Heart right ventricle (tissue), 16 donors: ENCODE results near the gene ZNF496. TPM values are rescaled to one million over a fixed set of nuclear protein-coding genes. Genes with fewer than 3 reads are reported as not detected.

Experiments
- ATAC-seq, 8 donors: fragments of 200-7000 bp; cut with Tn5 transposase; one replicate each; pipeline ENCODE4 v1.9.1; 2020; ENCODE audit warnings: mild to moderate bottlenecking in 8 of 8, moderate library complexity in 8 of 8, moderate number of reproducible peaks in 1 of 8
- DNase-seq, 2 donors: peaks; one replicate each; pipeline ENCODE4 v3.0.0-alpha.2; 2020
- H3K27ac ChIP-seq, 10 donors: fragments of 200-600 bp; sonication (generic) in 2 of 10; one replicate each; pipeline versions ENCODE4 v1.5.0 to v1.8.0; 2020 to 2022; ENCODE audit warnings: mild to moderate bottlenecking in 3 of 10
- H3K27me3 ChIP-seq, 7 donors: fragments of 200-600 bp; one replicate each; pipeline ENCODE4 v1.8.0; 2021 to 2022; ENCODE audit warnings: mild to moderate bottlenecking in 2 of 7
- H3K36me3 ChIP-seq, 9 donors: fragments of 200-600 bp; sonication (generic) in 1 of 9; one replicate each; pipeline versions ENCODE4 v1.5.0 to v1.8.0; 2020 to 2022; ENCODE audit warnings: mild to moderate bottlenecking in 2 of 9
- H3K4me1 ChIP-seq, 9 donors: fragments of 200-600 bp; sonication (generic) in 1 of 9; one replicate each; pipeline versions ENCODE4 v1.5.0 to v1.8.0; 2020 to 2022; ENCODE audit warnings: mild to moderate bottlenecking in 4 of 9
- H3K4me3 ChIP-seq, 10 donors: fragments of 200-600 bp; sonication (generic) in 2 of 10; one replicate each; pipeline versions ENCODE4 v1.5.0 to v1.8.0; 2020 to 2022; ENCODE audit warnings: mild to moderate bottlenecking in 7 of 10, moderate library complexity in 2 of 10
- H3K9me3 ChIP-seq, 11 donors: fragments of 200-600 bp in 10 of 11; sonication (generic) in 2 of 11; one replicate each; pipeline versions ENCODE4 v1.5.0 to v1.8.0; 2013 to 2022; ENCODE audit warnings: mild to moderate bottlenecking in 2 of 11, control low read depth in 1 of 11, moderate library complexity in 1 of 11
- WGBS, 2 donors: extraction: QIAGEN DNeasy Blood & Tissue Kit; methylation state at CpG; one replicate each; pipeline ENCODE4 v1.1.7; 2013; ENCODE audit warnings: inconsistent platforms in 1 of 2; 5-methylcytosine and 5-hydroxymethylcytosine counted together
- intact Hi-C, 10 donors: fragments of 100-400 bp; cut with DNase I; formaldehyde crosslinking; loops; one replicate each; pipeline versions ENCODE4 v1.11.1 to v1.14.2; 2022
- polyA plus RNA-seq, 2 donors: library from polyadenylated mRNA; stranded (reverse); fragments of 200-250 nt; gene quantifications; one replicate each; pipeline ENCODE4 v1.2.3, GENCODE V29; 2013
- total RNA-seq, 10 donors: library from RNA; stranded (reverse); fragmentation: NEBNext Ultra II Directional in 3 of 10; extraction: Animal tissue kit (Norgen Biotek cat#: 25700) in 3 of 10; gene quantifications; one replicate each; pipeline versions ENCODE4 v1.2.1 to v1.2.4, GENCODE V29; 2021 to 2023
- TF ChIP-seq, protein P1 (sequence below), 9 donors: fragments of 200-600 bp; sonication (generic) in 2 of 9; IDR thresholded peaks; one replicate each; pipeline versions ENCODE4 v1.5.0 to v1.8.0; 2021 to 2022; ENCODE audit warnings: antibody characterized with exemption in 9 of 9, mild to moderate bottlenecking in 5 of 9, moderate library complexity in 1 of 9
- donor health status: Arrhythmogenic right ventricular cardiomyopathy.
- donor health status: ischemic (EF 13 %, LVEDD 7.1; RV severe dilation, severe dysfunction).
- donor health status: healthy with polysubstance abuse.
- donor health status: DM: no; HTN: yes; CAD: no.
- donor health status: DM: no; HTN: no; CAD: no.
- donor health status: ischemic (EF 25% LVEDD 6.9; RV normal size, moderate dysfunction).
- donor health status: ischemic (EF 25% LVEDD 5.7; RV mildly dilated, moderate dysfunction).
- donor health status: healthy.
- donor health status: DM: yes; HTN: yes; CAD: no.
- donor health status: Ischemic cardiomyopathy.
- donor health status: ischemic (EF 35%, LVEDD 5.7; RV mildly dilated, moderate dysfunction).
- donor health status: nonischemic (EF 11% LVEDD 7.7; RV severe dilation, severe dysfunction).
- donor health status: DM: yes; HTN: yes; CAD: no.
- donor health status: PGD.
- donor health status: ischemic (EF 29% LVEDD 5.4; RV normal size, mild dysfunction).
- donor health status: nonischemic (EF 23%, LVEDD 6.1; RV moderate dilation, normal function).

The ZNF496 gene
- total and polyA plus RNA-seq, 12 donors, result 6.2 to 18.4 (median 13.8) TPM

GRCh38 chr1:247337961-247338360 lies 6.3 kb upstream of the ZNF496 start:
- Histone ChIP-seq H3K27ac (no peak overlapping the region), H3K36me3 (peaks cover 0 to 14% (median 0%) of the 10 kb centered on the region in 9 donors), H3K4me1 (peaks cover 0 to 51% (median 33%) of the 10 kb centered on the region in 9 donors), H3K4me3 (no peak overlapping the region), H3K9me3 (no peaks in the 10 kb centered on the region), H3K27me3 (no peaks in the 10 kb centered on the region)
- WGBS, 2 donors, result 82% methylated on average over 11 of the region's 11 CpGs
- intact Hi-C loops, result loop anchor here in 2 of 10 donors (10.0 kb wide), 3 partner anchors 123 to 233 kb away; partner anchors contain the start of gene ZNF669 (in 2 of the 2)
- DNase-seq (no peak), ATAC-seq (no peak)
- TF ChIP-seq, protein P1, sequence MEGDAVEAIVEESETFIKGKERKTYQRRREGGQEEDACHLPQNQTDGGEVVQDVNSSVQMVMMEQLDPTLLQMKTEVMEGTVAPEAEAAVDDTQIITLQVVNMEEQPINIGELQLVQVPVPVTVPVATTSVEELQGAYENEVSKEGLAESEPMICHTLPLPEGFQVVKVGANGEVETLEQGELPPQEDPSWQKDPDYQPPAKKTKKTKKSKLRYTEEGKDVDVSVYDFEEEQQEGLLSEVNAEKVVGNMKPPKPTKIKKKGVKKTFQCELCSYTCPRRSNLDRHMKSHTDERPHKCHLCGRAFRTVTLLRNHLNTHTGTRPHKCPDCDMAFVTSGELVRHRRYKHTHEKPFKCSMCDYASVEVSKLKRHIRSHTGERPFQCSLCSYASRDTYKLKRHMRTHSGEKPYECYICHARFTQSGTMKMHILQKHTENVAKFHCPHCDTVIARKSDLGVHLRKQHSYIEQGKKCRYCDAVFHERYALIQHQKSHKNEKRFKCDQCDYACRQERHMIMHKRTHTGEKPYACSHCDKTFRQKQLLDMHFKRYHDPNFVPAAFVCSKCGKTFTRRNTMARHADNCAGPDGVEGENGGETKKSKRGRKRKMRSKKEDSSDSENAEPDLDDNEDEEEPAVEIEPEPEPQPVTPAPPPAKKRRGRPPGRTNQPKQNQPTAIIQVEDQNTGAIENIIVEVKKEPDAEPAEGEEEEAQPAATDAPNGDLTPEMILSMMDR (IDR thresholded peaks at IDR 0.05), result no peak

GRCh38 chr1:247337250-247337746 lies 5.6 kb upstream of the ZNF496 start:
- Histone ChIP-seq H3K27me3 (no peaks in the 10 kb centered on the region), H3K4me1 (peaks cover 0 to 57% (median 40%) of the 10 kb centered on the region in 9 donors), H3K4me3 (no peak overlapping the region), H3K9me3 (no peaks in the 10 kb centered on the region), H3K27ac (peak overlapping the region in 1 of 10 donors; percentile 5), H3K36me3 (peaks cover 0 to 14% (median 0%) of the 10 kb centered on the region in 9 donors)
- peak in 1 of 2 donors; percentile 42 for DNase-seq
- 49 to 54% methylated on average over 10 of the region's 10 CpGs for WGBS, 2 donors
- TF ChIP-seq, protein P1 (IDR thresholded peaks at IDR 0.05), result no peak
- peak in 2 of 8 donors; percentile 44 to 54 for ATAC-seq
- intact Hi-C loops, result loop anchor here in 2 of 10 donors (10.0 kb wide), 3 partner anchors 122 to 232 kb away; partner anchors contain the start of gene ZNF669 (in 2 of the 2)

DNA sequence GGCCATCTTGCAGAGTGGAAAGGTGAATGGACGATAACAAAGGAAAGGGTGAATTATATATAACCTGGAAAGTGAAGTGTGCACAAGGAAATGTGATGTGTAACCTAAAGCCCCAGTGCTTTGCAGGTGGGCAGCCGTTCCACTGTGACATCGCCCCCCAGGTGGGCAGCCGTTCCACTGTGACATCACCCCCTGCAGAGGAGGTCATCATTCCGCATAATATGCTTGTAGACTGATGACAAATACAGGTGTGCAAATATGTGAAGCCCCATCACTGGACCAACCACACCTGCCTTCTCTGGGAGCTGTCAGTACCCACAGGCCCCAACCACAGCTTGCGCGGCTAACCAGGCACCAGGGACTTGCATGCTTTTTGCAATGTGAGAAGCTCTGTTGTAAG lies 4.7 kb upstream of the ZNF496 start:
- Histone ChIP-seq H3K36me3 (peaks cover 0 to 13% (median 0%) of the 10 kb centered on the region in 9 donors), H3K4me3 (no peak overlapping the region), H3K27me3 (no peaks in the 10 kb centered on the region), H3K27ac (peak overlapping the region in 1 of 10 donors; percentile 5), H3K4me1 (peaks cover 0 to 59% (median 41%) of the 10 kb centered on the region in 9 donors), H3K9me3 (no peaks in the 10 kb centered on the region)
- 86 to 88% methylated on average over 7 of the region's 7 CpGs for WGBS, 2 donors
- TF ChIP-seq, protein P1 (IDR thresholded peaks at IDR 0.05), result no peak
- ATAC-seq (no peak), DNase-seq (no peak)
- intact Hi-C loops, result loop anchor here in 2 of 10 donors (10.0 kb wide), 3 partner anchors 122 to 232 kb away; partner anchors contain the start of gene ZNF669 (in 2 of the 2)

DNA sequence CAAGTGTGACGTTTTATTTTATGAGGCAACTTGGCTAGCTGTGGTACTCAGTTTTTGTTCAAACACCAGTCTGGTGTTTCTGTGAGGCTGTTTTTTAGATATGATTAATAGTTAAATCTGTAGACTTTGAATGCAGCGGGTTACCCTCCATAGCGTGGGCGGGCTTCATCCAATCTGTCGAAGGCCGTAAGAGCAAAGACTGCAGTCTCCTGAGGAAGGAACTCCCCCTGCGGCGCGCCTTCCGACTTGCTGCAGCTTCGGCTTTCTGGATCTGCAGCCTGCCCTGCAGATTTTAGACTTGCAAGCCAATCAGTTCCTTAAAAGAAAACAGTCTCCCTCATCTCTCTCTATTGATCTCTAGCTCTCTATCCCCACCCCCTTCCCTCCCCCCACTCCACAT lies 4.2 kb upstream of the ZNF496 start:
- Histone ChIP-seq H3K4me1 (peaks cover under 1 to 60% (median 42%) of the 10 kb centered on the region in 9 donors), H3K9me3 (no peaks in the 10 kb centered on the region), H3K4me3 (no peak overlapping the region), H3K36me3 (peaks cover 0 to 9% (median 0%) of the 10 kb centered on the region in 9 donors), H3K27me3 (no peaks in the 10 kb centered on the region), H3K27ac (peak overlapping the region in 2 of 10 donors; percentile 20 to 21)
- DNase-seq (no peak), ATAC-seq (no peak)
- TF ChIP-seq, protein P1 (IDR thresholded peaks at IDR 0.05), result no peak
- 39 to 51% methylated on average over 11 of the region's 11 CpGs for WGBS, 2 donors
- intact Hi-C loops, result loop anchor here in 2 of 10 donors (10.0 kb wide), 3 partner anchors 121 to 231 kb away; partner anchors contain the start of gene ZNF669 (in 2 of the 2)
